Middle frontal gyrus (tissue), 1 donor: ENCODE results near the gene RGS7.
"Not testable (repeated sequence)": the region's sequence is repeated elsewhere in the genome, so short reads cannot be mapped to it uniquely, and the experiment has no call there.

Experiments
- DNase-seq: peaks from one replicate; pipeline ENCODE4 v3.0.0-alpha.2; 2015; ENCODE audit warnings: low spot score; ENCODE audit errors: extremely low spot score

The RGS7 gene

GRCh38 chr1:240928265-240928664, 428.7 kb downstream of the RGS7 start:
- no peak for DNase-seq

GRCh38 chr1:240927821-240928220, 429.2 kb downstream of the RGS7 start:
- no peak for DNase-seq

GRCh38 chr1:240925273-240925672, 431.7 kb downstream of the RGS7 start:
- no peak for DNase-seq

GRCh38 chr1:240917976-240918375, 439.0 kb downstream of the RGS7 start:
- DNase-seq: no peak

- DNase-seq: no peak
Observed at GRCh38 chr1:240914506-240914905, 442.5 kb downstream of the RGS7 start.

GRCh38 chr1:240912821-240913220, 444.2 kb downstream of the RGS7 start:
- no peak for DNase-seq

- no peak for DNase-seq
Observed at GRCh38 chr1:240909701-240910457, 447.1 kb downstream of the RGS7 start.

- no peak for DNase-seq
Observed at GRCh38 chr1:240906477-240906876, 450.5 kb downstream of the RGS7 start.

GRCh38 chr1:240905225-240905765, 451.7 kb downstream of the RGS7 start:
- DNase-seq: no peak

GRCh38 chr1:240895424-240895823, 461.6 kb downstream of the RGS7 start:
- DNase-seq: not testable (repeated sequence)

GRCh38 chr1:240888787-240889048, 468.3 kb downstream of the RGS7 start:
- no peak for DNase-seq

- no peak for DNase-seq
Observed at GRCh38 chr1:240888039-240888786, 468.8 kb downstream of the RGS7 start.

- no peak for DNase-seq
Observed at GRCh38 chr1:240883490-240883889, 473.5 kb downstream of the RGS7 start.

- not testable (repeated sequence) for DNase-seq
Observed at GRCh38 chr1:240882656-240883308, 474.2 kb downstream of the RGS7 start.

GRCh38 chr1:240878631-240879030, 478.4 kb downstream of the RGS7 start:
- DNase-seq: no peak

- no peak for DNase-seq
Observed at GRCh38 chr1:240877605-240878004, 479.4 kb downstream of the RGS7 start.

- no peak for DNase-seq
Observed at GRCh38 chr1:240876071-240876470, 480.9 kb downstream of the RGS7 start.

- DNase-seq: no peak
Observed at GRCh38 chr1:240869071-240869470, 487.9 kb downstream of the RGS7 start.

- no peak for DNase-seq
Observed at GRCh38 chr1:240866724-240867123, 490.3 kb downstream of the RGS7 start.

- DNase-seq: no peak
Observed at GRCh38 chr1:240860023-240860422, 497.0 kb downstream of the RGS7 start.

- no peak for DNase-seq
Observed at GRCh38 chr1:240854367-240854766, 502.6 kb downstream of the RGS7 start.

- no peak for DNase-seq
Observed at GRCh38 chr1:240847325-240847724, 509.7 kb downstream of the RGS7 start.
